SJCRH30 (cell line): ENCODE measurements around the gene IL23R. TPM values are rescaled to one million over a fixed set of nuclear protein-coding genes. Genes with fewer than 3 reads are reported as not detected.

Experiments used
- DNase-seq, 2 experiments: peaks; one replicate each; pipeline ENCODE4 v3.0.0-alpha.2; 2015 to 2020
- H3K27ac ChIP-seq: fragments of 250-450 bp; sonication (Bioruptor Pico); 2 replicates; pipeline ENCODE4 v1.5.1; 2020; ENCODE audit warnings: mild to moderate bottlenecking, moderate library complexity
- H3K27me3 ChIP-seq: fragments of 250-450 bp; sonication (Bioruptor Pico); 2 replicates; pipeline ENCODE4 v1.5.1; 2020; ENCODE audit warnings: mild to moderate bottlenecking, moderate library complexity
- H3K36me3 ChIP-seq: fragments of 250-450 bp; sonication (Bioruptor Pico); 2 replicates; pipeline ENCODE4 v1.5.1; 2020; ENCODE audit warnings: mild to moderate bottlenecking, moderate library complexity
- H3K4me1 ChIP-seq: fragments of 250-450 bp; sonication (Bioruptor Pico); 2 replicates; pipeline ENCODE4 v1.5.1; 2020; ENCODE audit warnings: mild to moderate bottlenecking, moderate library complexity
- H3K4me3 ChIP-seq: fragments of 250-450 bp; sonication (Bioruptor Pico); 2 replicates; pipeline ENCODE4 v1.5.1; 2020; ENCODE audit warnings: mild to moderate bottlenecking, moderate library complexity
- H3K9me3 ChIP-seq: fragments of 250-450 bp; sonication (Bioruptor Pico); replicated peaks from 2 replicates; pipeline ENCODE4 v1.5.1; 2020; ENCODE audit warnings: mild to moderate bottlenecking, moderate library complexity
- total RNA-seq: library from RNA; depleted of rRNA; stranded (reverse); fragments of >200 nt; shearing (Covaris generic); gene quantifications from 2 replicates; pipeline ENCODE4 v1.2.3, GENCODE V29; 2014

The IL23R gene
- total RNA-seq, 1 experiment from 2014 or later, result not detected

GRCh38 chr1:67217938-67218337 is 51.7 kb downstream of the IL23R start:
- H3K36me3 ChIP-seq, result no peaks in the 10 kb centered on the region
- no peaks in the 10 kb centered on the region for H3K4me1 ChIP-seq
- no peaks in the 10 kb centered on the region for H3K9me3 ChIP-seq

GRCh38 chr1:67224856-67225255 is 58.6 kb downstream of the IL23R start:
- H3K9me3 ChIP-seq, result no peaks in the 10 kb centered on the region
- no peaks in the 10 kb centered on the region for H3K4me1 ChIP-seq

More at GRCh38 chr1:67217938-67218337, 51.7 kb downstream of the IL23R start:
- H3K4me3 ChIP-seq, result no peak overlapping the region
- DNase-seq, result no peak
- H3K27ac ChIP-seq, result no peak overlapping the region
- no peaks in the 10 kb centered on the region for H3K27me3 ChIP-seq

GRCh38 chr1:67226688-67227087 is 60.4 kb downstream of the IL23R start:
- Histone ChIP-seq H3K27ac (no peak overlapping the region), H3K4me1 (no peaks in the 10 kb centered on the region), H3K36me3 (no peaks in the 10 kb centered on the region), H3K4me3 (no peak overlapping the region), H3K27me3 (no peaks in the 10 kb centered on the region), H3K9me3 (no peaks in the 10 kb centered on the region)
- DNase-seq, result no peak

More at GRCh38 chr1:67224856-67225255, 58.6 kb downstream of the IL23R start:
- H3K4me3 ChIP-seq, result no peak overlapping the region
- no peaks in the 10 kb centered on the region for H3K36me3 ChIP-seq
- H3K27me3 ChIP-seq, result no peaks in the 10 kb centered on the region
- no peak for DNase-seq
- no peak overlapping the region for H3K27ac ChIP-seq

GRCh38 chr1:67227196-67227595 is 60.9 kb downstream of the IL23R start:
- Histone ChIP-seq H3K27ac (no peak overlapping the region), H3K27me3 (no peaks in the 10 kb centered on the region), H3K4me3 (no peak overlapping the region), H3K9me3 (no peaks in the 10 kb centered on the region), H3K4me1 (no peaks in the 10 kb centered on the region), H3K36me3 (no peaks in the 10 kb centered on the region)
- no peak for DNase-seq

- no peaks in the 10 kb centered on the region for H3K36me3 ChIP-seq
These were observed 62.5 kb downstream of the IL23R start for GRCh38 chr1:67228791-67229190.

GRCh38 chr1:67230539-67230938 is 64.3 kb downstream of the IL23R start:
- H3K9me3 ChIP-seq, result no peaks in the 10 kb centered on the region
- H3K4me3 ChIP-seq, result no peak overlapping the region
- H3K27ac ChIP-seq, result no peak overlapping the region
- DNase-seq, result no peak
- H3K4me1 ChIP-seq, result no peaks in the 10 kb centered on the region
- no peaks in the 10 kb centered on the region for H3K36me3 ChIP-seq
- H3K27me3 ChIP-seq, result no peaks in the 10 kb centered on the region

More at GRCh38 chr1:67228791-67229190, 62.5 kb downstream of the IL23R start:
- no peak overlapping the region for H3K4me3 ChIP-seq
- H3K4me1 ChIP-seq, result no peaks in the 10 kb centered on the region
- no peaks in the 10 kb centered on the region for H3K9me3 ChIP-seq
- no peak for DNase-seq
- H3K27me3 ChIP-seq, result no peaks in the 10 kb centered on the region
- no peak overlapping the region for H3K27ac ChIP-seq

GRCh38 chr1:67236277-67236676 is 70.0 kb downstream of the IL23R start:
- H3K27me3 ChIP-seq, result no peaks in the 10 kb centered on the region
- no peaks in the 10 kb centered on the region for H3K9me3 ChIP-seq
- no peak for DNase-seq
- H3K36me3 ChIP-seq, result no peaks in the 10 kb centered on the region
- H3K27ac ChIP-seq, result no peak overlapping the region
- H3K4me3 ChIP-seq, result no peak overlapping the region
- no peaks in the 10 kb centered on the region for H3K4me1 ChIP-seq

- no peaks in the 10 kb centered on the region for H3K27me3 ChIP-seq
- no peak overlapping the region for H3K27ac ChIP-seq
- no peak overlapping the region for H3K4me3 ChIP-seq
- no peak for DNase-seq
- H3K36me3 ChIP-seq, result no peaks in the 10 kb centered on the region
- H3K9me3 ChIP-seq, result no peaks in the 10 kb centered on the region
- H3K4me1 ChIP-seq, result no peaks in the 10 kb centered on the region
These were observed 73.5 kb downstream of the IL23R start for GRCh38 chr1:67239738-67240137.

- no peak for DNase-seq
- Histone ChIP-seq H3K9me3 (no peaks in the 10 kb centered on the region), H3K27me3 (no peaks in the 10 kb centered on the region)
These were observed 75.0 kb downstream of the IL23R start for GRCh38 chr1:67241200-67241746.

GRCh38 chr1:67242016-67242415 is 75.8 kb downstream of the IL23R start:
- H3K36me3 ChIP-seq, result no peaks in the 10 kb centered on the region
- no peak overlapping the region for H3K27ac ChIP-seq
- no peak overlapping the region for H3K4me3 ChIP-seq
- no peak for DNase-seq
- no peaks in the 10 kb centered on the region for H3K27me3 ChIP-seq
- H3K9me3 ChIP-seq, result no peaks in the 10 kb centered on the region
- no peaks in the 10 kb centered on the region for H3K4me1 ChIP-seq

More at GRCh38 chr1:67241200-67241746, 75.0 kb downstream of the IL23R start:
- Histone ChIP-seq H3K36me3 (no peaks in the 10 kb centered on the region), H3K4me1 (no peaks in the 10 kb centered on the region), H3K27ac (no peak overlapping the region), H3K4me3 (no peak overlapping the region)

- H3K4me3 ChIP-seq, result no peak overlapping the region
- peaks cover 5% of the 10 kb centered on the region for H3K9me3 ChIP-seq
- peak in 1 of 2 experiments; percentile 26 for DNase-seq
- no peak overlapping the region for H3K27ac ChIP-seq
- no peaks in the 10 kb centered on the region for H3K27me3 ChIP-seq
- H3K36me3 ChIP-seq, result no peaks in the 10 kb centered on the region
- no peaks in the 10 kb centered on the region for H3K4me1 ChIP-seq
These were observed 83.9 kb downstream of the IL23R start for GRCh38 chr1:67250051-67250653.

GRCh38 chr1:67256291-67257172 is 90.3 kb downstream of the IL23R start:
- Histone ChIP-seq H3K9me3 (no peaks in the 10 kb centered on the region; the same call in 1 of the 2 replicates), H3K4me1 (peaks cover 16% of the 10 kb centered on the region), H3K27me3 (no peaks in the 10 kb centered on the region), H3K4me3 (no peak overlapping the region), H3K27ac (peak overlapping the region; percentile 56), H3K36me3 (no peaks in the 10 kb centered on the region)
- peak; percentile 76 to 84 for DNase-seq

GRCh38 chr1:67257173-67257535 is 90.9 kb downstream of the IL23R start:
- Histone ChIP-seq H3K4me1 (peaks cover 16% of the 10 kb centered on the region), H3K4me3 (no peak overlapping the region), H3K36me3 (no peaks in the 10 kb centered on the region), H3K27ac (peak overlapping the region; percentile 56), H3K9me3 (no peaks in the 10 kb centered on the region), H3K27me3 (no peaks in the 10 kb centered on the region)
- DNase-seq, result peak; percentile 52 to 74

GRCh38 chr1:67261680-67262079 is 95.4 kb downstream of the IL23R start:
- Histone ChIP-seq H3K27ac (no peak overlapping the region), H3K36me3 (no peaks in the 10 kb centered on the region), H3K27me3 (no peaks in the 10 kb centered on the region), H3K9me3 (no peaks in the 10 kb centered on the region), H3K4me1 (0 out of 2 replicates have a peak, but pooled peaks cover 9% of the 10 kb centered on the region), H3K4me3 (no peak overlapping the region)
- no peak for DNase-seq

GRCh38 chr1:67262735-67263134 is 96.5 kb downstream of the IL23R start:
- H3K36me3 ChIP-seq, result no peaks in the 10 kb centered on the region
- no peak overlapping the region for H3K4me3 ChIP-seq
- no peaks in the 10 kb centered on the region for H3K4me1 ChIP-seq
- no peak overlapping the region for H3K27ac ChIP-seq
- DNase-seq, result no peak
- no peaks in the 10 kb centered on the region for H3K27me3 ChIP-seq
- H3K9me3 ChIP-seq, result no peaks in the 10 kb centered on the region
